ENCODE data around the gene PRR5L. TPM values are rescaled to one million over a fixed set of nuclear protein-coding genes. Genes with fewer than 3 reads are reported as not detected.
A peak's percentile ranks its signal among the peaks of the same experiment; 100 is the strongest.

Gene PRR5L
- total RNA-seq, 1 experiment from 2014 or later, result not detected

GRCh38 chr11:36265793-36266628 is 30.1 kb upstream of the PRR5L start:
- TF ChIP-seq CTCF (IDR thresholded peaks at IDR 0.05; ENCODE audit: insufficient read depth in 1 of 2, low read depth in 1 of 2, low read length in 1 of 2, severe bottlenecking in 1 of 2, unreplicated experiment in 1 of 2), result peak; percentile 91 to 92
- Histone ChIP-seq H3K36me3 (ENCODE audit: control insufficient read depth, insufficient read depth, low read length) (no peaks in the 10 kb centered on the region), H3K4me1 (no peaks in the 10 kb centered on the region), H3K9me3 (no peaks in the 10 kb centered on the region), H3K4me3 (ENCODE audit: low read depth, low read length) (no peak overlapping the region), H3K27me3 (replicated peaks; ENCODE audit: control insufficient read depth, insufficient read depth, low read length) (no peaks in the 10 kb centered on the region)
- H3K36me3 Mint-ChIP-seq (ENCODE audit: insufficient read depth, unreplicated experiment), result no peaks in the 10 kb centered on the region
- intact Hi-C loops (cut with micrococcal nuclease; ENCODE audit: unreplicated experiment), result loop anchor here (1.0 to 5.0 kb wide), 5 partner anchors 212 to 779 kb away; no protein-coding TSS in a partner anchor
- ChIA-PET POLR2A (no interaction called here), CTCF (interaction anchor here (0.5 to 5.5 kb wide), 13 partner anchors 8 to 655 kb away, joined by 3 to 69 read pairs (median 3); partner anchors contain the start of gene COMMD9)
- BruUV-seq (replicated peaks), result no TSS peak
- H3K27me3 Mint-ChIP-seq (ENCODE audit: insufficient read depth, unreplicated experiment), result no peaks in the 10 kb centered on the region
- no peak overlapping the region for H3K4me3 Mint-ChIP-seq (ENCODE audit: unreplicated experiment)
- peak; percentile 54 to 75 for DNase-seq
- no peak overlapping the region for H3K27ac Mint-ChIP-seq (ENCODE audit: unreplicated experiment)
- no peaks in the 10 kb centered on the region for H3K9me3 Mint-ChIP-seq (ENCODE audit: unreplicated experiment)
- H3K4me1 Mint-ChIP-seq (ENCODE audit: low read depth, unreplicated experiment), result peaks cover 6% of the 10 kb centered on the region

- POLR2A ChIA-PET, result no interaction called here
- CTCF ChIA-PET, result interaction anchor here (1.4 to 5.5 kb wide), 5 partner anchors 8 to 462 kb away, joined by 3 to 69 read pairs (median 8); no protein-coding TSS in a partner anchor
Measured at GRCh38 chr11:36266767-36267166, 29.3 kb upstream of the PRR5L start.

More at GRCh38 chr11:36266767-36267166, 29.3 kb upstream of the PRR5L start:
- no peak overlapping the region for H3K4me3 ChIP-seq (ENCODE audit: low read depth, low read length)
- no TSS peak for BruUV-seq (replicated peaks)
- H3K4me1 ChIP-seq, result no peaks in the 10 kb centered on the region
- no peaks in the 10 kb centered on the region for H3K9me3 ChIP-seq
- Mint-ChIP-seq H3K27me3 (ENCODE audit: insufficient read depth, unreplicated experiment) (no peaks in the 10 kb centered on the region), H3K36me3 (ENCODE audit: insufficient read depth, unreplicated experiment) (peaks cover 4% of the 10 kb centered on the region), H3K4me3 (ENCODE audit: unreplicated experiment) (no peak overlapping the region), H3K9me3 (ENCODE audit: unreplicated experiment) (no peaks in the 10 kb centered on the region), H3K4me1 (ENCODE audit: low read depth, unreplicated experiment) (peaks cover 6% of the 10 kb centered on the region), H3K27ac (ENCODE audit: unreplicated experiment) (no peak overlapping the region)
- intact Hi-C loops (cut with micrococcal nuclease; ENCODE audit: unreplicated experiment), result loop anchor here (1.0 to 5.0 kb wide), 5 partner anchors 212 to 779 kb away; no protein-coding TSS in a partner anchor
- TF ChIP-seq CTCF (IDR thresholded peaks at IDR 0.05; ENCODE audit: insufficient read depth in 1 of 2, low read depth in 1 of 2, low read length in 1 of 2, severe bottlenecking in 1 of 2, unreplicated experiment in 1 of 2), result no peak
- no peaks in the 10 kb centered on the region for H3K36me3 ChIP-seq (ENCODE audit: control insufficient read depth, insufficient read depth, low read length)
- no peaks in the 10 kb centered on the region for H3K27me3 ChIP-seq (replicated peaks; ENCODE audit: control insufficient read depth, insufficient read depth, low read length)
- DNase-seq, result no peak
